Activated T-helper 2 cell treated with anti-CD3 and anti-CD28 coated beads, Interferon-gamma antibody, Interleukin-2, Interleukin-4, amounts not matched to agents 10 μg/mL and 5 μg/mL and 100 μg/mL, durations not matched to agents 14 hours and 24 hours and 36 hours (primary cell): ENCODE data around the gene ZBTB20. TPM values are rescaled to one million over a fixed set of nuclear protein-coding genes. Genes with fewer than 3 reads are reported as not detected.

Source experiments
- DNase-seq: peaks from one replicate; pipeline ENCODE4 v3.0.0; 2021; ENCODE audit warnings: low spot score
- H3K27ac Mint-ChIP-seq: one replicate; pipeline ENCODE4 v1.8.0; 2021; ENCODE audit warnings: mixed read lengths
- H3K27me3 Mint-ChIP-seq: one replicate; pipeline ENCODE4 v1.8.0; 2021; ENCODE audit warnings: low read depth, mixed read lengths
- H3K36me3 Mint-ChIP-seq: one replicate; pipeline ENCODE4 v1.8.0; 2021; ENCODE audit warnings: low read depth, mixed read lengths
- H3K4me1 Mint-ChIP-seq: one replicate; pipeline ENCODE4 v1.8.0; 2021; ENCODE audit warnings: low read depth, mixed read lengths
- H3K4me3 Mint-ChIP-seq: one replicate; pipeline ENCODE4 v1.8.0; 2021; ENCODE audit warnings: low read depth, mild to moderate bottlenecking, moderate library complexity, mixed read lengths
- H3K9me3 Mint-ChIP-seq: one replicate; pipeline ENCODE4 v1.8.0; 2021; ENCODE audit warnings: mixed read lengths
- intact Hi-C: fragments of 100-400 bp; cut with micrococcal nuclease; formaldehyde crosslinking; loops from one replicate; pipeline ENCODE4 v1.15.1; 2023
- total RNA-seq: library from RNA; stranded (reverse); gene quantifications from 2 replicates; pipeline ENCODE4 v1.2.3, GENCODE V29; 2022

Gene ZBTB20
- total RNA-seq, 1 donor from 2014 or later: 3.3 TPM

GRCh38 chr3:114624047-114624445, 523.0 kb downstream of the ZBTB20 start:
- no peaks in the 10 kb centered on the region for H3K27me3 Mint-ChIP-seq
- no peak overlapping the region for H3K4me3 Mint-ChIP-seq
- DNase-seq: no peak
- H3K36me3 Mint-ChIP-seq: no peaks in the 10 kb centered on the region
- H3K27ac Mint-ChIP-seq: no peak overlapping the region
- no peaks in the 10 kb centered on the region for H3K4me1 Mint-ChIP-seq
- H3K9me3 Mint-ChIP-seq: no peaks in the 10 kb centered on the region
- intact Hi-C loops: no loop called here

GRCh38 chr3:114623420-114624046, 523.6 kb downstream of the ZBTB20 start:
- Mint-ChIP-seq H3K9me3 (no peaks in the 10 kb centered on the region), H3K4me1 (no peaks in the 10 kb centered on the region), H3K27me3 (no peaks in the 10 kb centered on the region), H3K27ac (no peak overlapping the region), H3K4me3 (no peak overlapping the region), H3K36me3 (no peaks in the 10 kb centered on the region)
- intact Hi-C loops: no loop called here
- DNase-seq: no peak

- no peak for DNase-seq
- Mint-ChIP-seq H3K36me3 (no peaks in the 10 kb centered on the region), H3K4me1 (no peaks in the 10 kb centered on the region), H3K4me3 (no peak overlapping the region), H3K27me3 (no peaks in the 10 kb centered on the region), H3K27ac (no peak overlapping the region), H3K9me3 (no peaks in the 10 kb centered on the region)
- intact Hi-C loops: no loop called here
These were observed 525.1 kb downstream of the ZBTB20 start for GRCh38 chr3:114622001-114622400.

- H3K27ac Mint-ChIP-seq: no peak overlapping the region
- intact Hi-C loops: no loop called here
- no peak overlapping the region for H3K4me3 Mint-ChIP-seq
- H3K9me3 Mint-ChIP-seq: no peaks in the 10 kb centered on the region
- no peaks in the 10 kb centered on the region for H3K27me3 Mint-ChIP-seq
- no peaks in the 10 kb centered on the region for H3K4me1 Mint-ChIP-seq
- DNase-seq: no peak
- no peaks in the 10 kb centered on the region for H3K36me3 Mint-ChIP-seq
These were observed 527.3 kb downstream of the ZBTB20 start for GRCh38 chr3:114619771-114620170.

GRCh38 chr3:114615523-114616085, 531.5 kb downstream of the ZBTB20 start:
- no peaks in the 10 kb centered on the region for H3K27me3 Mint-ChIP-seq
- no peaks in the 10 kb centered on the region for H3K4me1 Mint-ChIP-seq
- H3K36me3 Mint-ChIP-seq: no peaks in the 10 kb centered on the region
- no peaks in the 10 kb centered on the region for H3K9me3 Mint-ChIP-seq
- no peak for DNase-seq
- H3K4me3 Mint-ChIP-seq: no peak overlapping the region
- H3K27ac Mint-ChIP-seq: no peak overlapping the region
- intact Hi-C loops: no loop called here

- no peaks in the 10 kb centered on the region for H3K36me3 Mint-ChIP-seq
- intact Hi-C loops: no loop called here
- H3K4me3 Mint-ChIP-seq: no peak overlapping the region
- no peaks in the 10 kb centered on the region for H3K9me3 Mint-ChIP-seq
- DNase-seq: no peak
- H3K27ac Mint-ChIP-seq: no peak overlapping the region
- H3K27me3 Mint-ChIP-seq: no peaks in the 10 kb centered on the region
- no peaks in the 10 kb centered on the region for H3K4me1 Mint-ChIP-seq
These were observed 537.0 kb downstream of the ZBTB20 start for GRCh38 chr3:114609973-114610630.

- no peak for DNase-seq
- no peaks in the 10 kb centered on the region for H3K9me3 Mint-ChIP-seq
- H3K4me1 Mint-ChIP-seq: no peaks in the 10 kb centered on the region
- H3K36me3 Mint-ChIP-seq: no peaks in the 10 kb centered on the region
- H3K4me3 Mint-ChIP-seq: no peak overlapping the region
- no peak overlapping the region for H3K27ac Mint-ChIP-seq
- intact Hi-C loops: no loop called here
- no peaks in the 10 kb centered on the region for H3K27me3 Mint-ChIP-seq
These were observed 538.8 kb downstream of the ZBTB20 start for GRCh38 chr3:114608293-114608692.

- Mint-ChIP-seq H3K4me3 (no peak overlapping the region), H3K9me3 (no peaks in the 10 kb centered on the region), H3K4me1 (no peaks in the 10 kb centered on the region), H3K27me3 (no peaks in the 10 kb centered on the region), H3K36me3 (no peaks in the 10 kb centered on the region), H3K27ac (no peak overlapping the region)
- no peak for DNase-seq
- intact Hi-C loops: no loop called here
These were observed 540.8 kb downstream of the ZBTB20 start for GRCh38 chr3:114606336-114606735.

GRCh38 chr3:114600571-114600970, 546.5 kb downstream of the ZBTB20 start:
- Mint-ChIP-seq H3K36me3 (no peaks in the 10 kb centered on the region), H3K9me3 (no peaks in the 10 kb centered on the region), H3K27ac (no peak overlapping the region), H3K4me1 (no peaks in the 10 kb centered on the region), H3K4me3 (no peak overlapping the region), H3K27me3 (no peaks in the 10 kb centered on the region)
- no peak for DNase-seq
- intact Hi-C loops: no loop called here

GRCh38 chr3:114597871-114598270, 549.2 kb downstream of the ZBTB20 start:
- DNase-seq: no peak
- H3K27ac Mint-ChIP-seq: no peak overlapping the region
- no peaks in the 10 kb centered on the region for H3K36me3 Mint-ChIP-seq
- intact Hi-C loops: no loop called here
- H3K27me3 Mint-ChIP-seq: no peaks in the 10 kb centered on the region
- no peak overlapping the region for H3K4me3 Mint-ChIP-seq
- no peaks in the 10 kb centered on the region for H3K4me1 Mint-ChIP-seq
- no peaks in the 10 kb centered on the region for H3K9me3 Mint-ChIP-seq

- no peak for DNase-seq
- no peaks in the 10 kb centered on the region for H3K9me3 Mint-ChIP-seq
- intact Hi-C loops: no loop called here
- no peaks in the 10 kb centered on the region for H3K36me3 Mint-ChIP-seq
- no peak overlapping the region for H3K27ac Mint-ChIP-seq
- H3K4me1 Mint-ChIP-seq: no peaks in the 10 kb centered on the region
- no peaks in the 10 kb centered on the region for H3K27me3 Mint-ChIP-seq
- no peak overlapping the region for H3K4me3 Mint-ChIP-seq
These were observed 550.1 kb downstream of the ZBTB20 start for GRCh38 chr3:114597012-114597411.

GRCh38 chr3:114596147-114596546, 550.9 kb downstream of the ZBTB20 start:
- Mint-ChIP-seq H3K4me1 (no peaks in the 10 kb centered on the region), H3K4me3 (no peak overlapping the region), H3K27me3 (no peaks in the 10 kb centered on the region), H3K9me3 (no peaks in the 10 kb centered on the region), H3K27ac (no peak overlapping the region), H3K36me3 (no peaks in the 10 kb centered on the region)
- intact Hi-C loops: no loop called here
- no peak for DNase-seq

GRCh38 chr3:114595522-114596028, 551.5 kb downstream of the ZBTB20 start:
- Mint-ChIP-seq H3K36me3 (no peaks in the 10 kb centered on the region), H3K9me3 (no peaks in the 10 kb centered on the region), H3K4me1 (no peaks in the 10 kb centered on the region), H3K4me3 (no peak overlapping the region), H3K27me3 (no peaks in the 10 kb centered on the region), H3K27ac (no peak overlapping the region)
- no peak for DNase-seq
- intact Hi-C loops: no loop called here
